ENCODE measurements around the gene CCDC170.
"Not testable (repeated sequence)": the region's sequence is repeated elsewhere in the genome, so short reads cannot be mapped to it uniquely, and the experiment has no call there.

Gene CCDC170

DNA sequence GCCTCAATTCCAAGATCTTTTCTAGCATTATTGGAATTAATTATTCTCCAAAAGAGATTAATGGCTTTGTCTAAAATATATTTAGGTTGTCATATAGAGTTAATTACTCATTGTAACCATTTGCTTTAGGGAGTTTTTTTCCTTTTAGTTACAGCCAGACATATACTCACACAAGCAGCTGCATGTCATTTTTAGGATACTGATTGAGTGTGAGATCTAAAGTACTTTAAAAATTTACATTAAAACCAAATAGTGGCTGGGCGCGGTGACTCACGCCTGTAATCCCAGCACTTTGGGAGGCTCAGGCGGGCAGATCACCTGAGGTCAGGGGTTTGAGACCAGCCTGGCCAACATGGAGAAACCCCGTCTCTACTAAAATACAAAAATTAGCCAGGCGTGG lies 51.1 kb downstream of the CCDC170 start:
- DNase-seq (ENCODE audit: low read depth in 2 of 3, low spot score in 1 of 3), result not testable (repeated sequence)

DNA sequence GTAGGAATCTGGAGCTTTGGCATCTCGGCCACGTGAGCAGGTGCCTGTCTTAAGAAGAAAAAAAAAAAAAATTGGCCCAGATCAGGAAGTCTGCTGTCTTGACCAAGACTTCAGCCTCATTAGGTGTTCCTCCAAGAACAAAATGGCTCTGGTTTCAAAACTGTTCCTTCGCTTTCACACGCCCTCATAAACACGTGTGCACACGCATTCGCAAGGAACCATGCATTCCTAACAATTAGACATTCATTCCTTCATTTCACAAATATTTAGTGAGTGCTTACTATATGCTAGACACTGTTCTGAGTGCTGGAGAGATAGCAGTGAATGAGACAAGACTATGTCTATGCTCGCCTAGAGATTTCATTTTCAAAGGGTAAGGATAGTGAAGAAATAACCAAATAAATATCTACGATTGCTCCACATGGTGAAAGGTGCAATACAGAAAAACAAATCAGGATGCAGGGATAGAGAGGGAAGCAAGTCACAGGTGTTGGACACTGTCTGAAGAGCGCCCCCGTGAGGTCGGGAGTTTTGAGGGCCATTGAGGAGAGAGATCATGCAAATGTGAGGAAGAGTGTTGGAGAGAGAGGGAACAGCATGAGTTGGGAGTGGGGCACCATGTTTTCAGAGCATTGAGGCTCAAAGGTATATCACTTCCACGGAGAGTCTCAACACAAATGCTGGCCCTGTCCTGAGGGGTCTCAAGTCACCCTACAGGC lies 53.3 kb downstream of the CCDC170 start:
- no peak for DNase-seq (ENCODE audit: low read depth in 2 of 3, low spot score in 1 of 3)

DNA sequence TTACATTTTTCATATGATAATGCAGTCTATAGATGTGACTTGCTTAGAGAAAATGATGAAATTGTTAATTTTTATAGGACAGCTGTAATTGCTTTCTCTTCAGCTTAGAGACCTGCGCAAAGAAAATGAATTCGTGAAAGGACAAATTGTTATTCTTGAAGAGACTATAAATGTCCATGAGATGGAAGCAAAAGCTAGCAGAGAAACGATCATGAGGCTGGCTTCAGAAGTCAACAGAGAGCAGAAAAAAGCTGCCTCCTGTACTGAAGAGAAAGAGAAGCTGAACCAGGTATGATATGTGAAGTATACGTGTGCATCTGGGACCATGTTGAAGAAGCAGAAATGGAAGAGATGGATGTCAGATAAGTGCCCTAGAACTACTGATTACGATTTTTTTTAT lies 54.4 kb downstream of the CCDC170 start:
- no peak for DNase-seq (ENCODE audit: low read depth in 2 of 3, low spot score in 1 of 3)

DNA sequence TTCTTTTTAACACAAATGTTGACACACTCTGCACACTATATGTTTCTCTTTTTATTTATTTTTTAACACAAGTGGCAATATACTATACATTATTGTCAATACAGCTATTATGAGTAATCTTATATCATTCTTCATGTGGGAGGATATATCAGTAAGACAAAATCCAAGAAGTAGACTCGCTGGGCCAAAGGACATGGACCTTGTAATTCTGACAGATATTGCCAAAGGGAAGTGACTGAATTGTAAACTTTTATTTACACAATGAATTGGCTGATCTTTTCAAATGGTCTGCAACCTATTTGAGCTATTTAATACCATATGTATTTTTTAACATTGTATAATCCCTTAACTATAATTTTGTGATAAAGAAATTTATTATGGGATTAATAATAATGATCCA lies 56.0 kb downstream of the CCDC170 start:
- DNase-seq (ENCODE audit: low read depth in 2 of 3, low spot score in 1 of 3), result no peak

DNA sequence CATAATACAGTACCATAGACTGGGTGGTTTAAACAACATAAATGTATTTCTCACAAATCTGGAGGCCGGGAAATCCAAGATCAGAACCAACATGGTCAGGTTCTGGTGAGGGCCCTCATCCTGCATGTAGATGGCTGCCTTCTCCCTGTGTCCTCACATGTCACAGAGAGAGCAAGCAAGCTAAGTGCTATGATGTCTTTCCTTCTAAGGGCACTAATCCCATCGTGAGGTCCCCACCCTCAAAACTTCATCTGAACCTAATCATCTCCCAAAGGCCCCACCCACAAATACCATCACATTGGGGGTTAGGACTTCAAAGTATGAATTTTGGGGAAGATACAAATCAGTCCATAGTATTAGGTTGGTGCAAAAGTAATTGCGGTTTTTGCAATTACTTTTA lies 56.8 kb downstream of the CCDC170 start:
- no peak for DNase-seq (ENCODE audit: low read depth in 2 of 3, low spot score in 1 of 3)

DNA sequence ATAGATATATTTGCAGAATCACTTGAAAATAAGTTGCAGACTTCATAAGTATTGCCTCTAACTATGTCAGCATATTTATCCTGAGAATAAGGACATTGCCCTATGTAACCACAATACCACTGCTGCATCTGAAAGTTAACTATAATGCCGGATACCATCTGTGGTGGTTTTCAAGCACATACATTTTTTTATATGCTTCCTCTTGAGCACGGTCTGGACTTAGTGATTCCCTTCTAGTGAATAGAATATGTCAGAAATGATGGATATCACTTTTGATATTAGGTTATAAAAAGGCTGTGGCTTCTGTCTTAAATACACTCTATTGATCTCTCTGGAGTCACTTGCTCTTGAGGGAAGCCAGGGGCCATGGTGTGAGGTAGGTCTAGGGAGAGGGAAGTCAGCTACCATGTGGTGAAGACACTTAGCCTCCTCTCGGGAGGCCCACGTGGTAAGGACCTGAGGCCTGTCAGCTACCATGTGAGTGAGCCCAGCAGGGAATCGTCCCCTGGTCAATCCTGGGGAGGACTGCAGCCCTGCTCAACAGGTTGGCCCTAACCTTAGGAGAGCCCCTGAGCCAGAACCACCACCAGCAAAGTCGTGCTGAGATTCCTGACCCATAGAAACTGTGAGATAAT lies 57.5 kb downstream of the CCDC170 start:
- DNase-seq (ENCODE audit: low read depth in 2 of 3, low spot score in 1 of 3), result no peak

DNA sequence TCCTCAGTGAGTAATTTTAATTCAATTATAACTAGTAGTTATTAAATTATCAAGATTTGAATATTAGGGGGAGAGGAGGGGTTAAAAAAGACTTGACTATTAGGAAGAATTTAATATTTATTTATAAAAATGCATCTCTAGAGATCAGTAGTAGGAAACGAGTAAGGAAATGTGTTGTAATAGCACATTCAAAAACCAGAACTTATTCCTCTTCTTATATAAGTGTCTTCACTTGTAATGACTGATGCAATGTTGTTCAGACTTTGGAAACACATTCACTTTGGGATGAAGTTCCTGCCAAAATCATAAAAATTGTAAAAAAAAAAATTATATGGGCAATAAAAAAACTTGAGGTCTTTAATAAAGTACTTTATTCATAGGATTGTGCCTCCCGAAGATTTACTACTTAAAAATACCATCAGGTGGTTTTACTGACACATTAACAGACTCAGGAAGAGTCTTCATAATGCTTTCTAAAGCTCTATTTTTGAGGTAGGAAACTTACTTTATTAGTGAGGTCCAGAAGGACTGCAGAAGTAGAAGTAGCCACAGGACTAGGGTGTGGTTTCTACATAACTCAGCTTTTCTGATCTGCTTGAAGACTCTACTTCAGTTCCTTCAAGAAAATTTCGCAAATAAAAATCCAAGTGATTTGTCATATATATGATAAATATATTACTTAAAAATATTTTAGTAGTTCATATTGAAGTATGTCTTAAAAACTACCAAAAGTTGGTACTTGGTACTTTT lies 59.8 kb downstream of the CCDC170 start:
- DNase-seq (ENCODE audit: low read depth in 2 of 3, low spot score in 1 of 3), result no peak

DNA sequence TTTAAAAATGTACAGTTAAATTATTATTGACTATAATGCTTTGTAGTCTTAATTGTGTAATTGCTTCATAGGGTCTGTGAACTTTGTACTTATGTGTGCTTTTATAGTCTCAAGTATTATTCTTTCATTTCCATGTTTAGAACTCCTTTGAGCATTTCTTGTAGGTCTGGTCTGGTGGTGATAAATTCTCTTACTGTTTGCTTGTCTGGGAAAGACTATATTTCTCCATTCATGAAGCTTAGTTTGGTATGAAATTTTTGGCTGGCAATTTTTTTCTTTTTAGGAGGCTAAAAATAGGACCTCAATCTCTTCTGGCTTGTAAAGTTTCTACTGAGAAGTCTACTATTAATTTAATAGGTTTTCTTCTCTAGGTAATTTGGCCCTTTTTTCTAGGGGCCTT lies 67.4 kb downstream of the CCDC170 start:
- no peak for DNase-seq (ENCODE audit: low read depth in 2 of 3, low spot score in 1 of 3)

DNA sequence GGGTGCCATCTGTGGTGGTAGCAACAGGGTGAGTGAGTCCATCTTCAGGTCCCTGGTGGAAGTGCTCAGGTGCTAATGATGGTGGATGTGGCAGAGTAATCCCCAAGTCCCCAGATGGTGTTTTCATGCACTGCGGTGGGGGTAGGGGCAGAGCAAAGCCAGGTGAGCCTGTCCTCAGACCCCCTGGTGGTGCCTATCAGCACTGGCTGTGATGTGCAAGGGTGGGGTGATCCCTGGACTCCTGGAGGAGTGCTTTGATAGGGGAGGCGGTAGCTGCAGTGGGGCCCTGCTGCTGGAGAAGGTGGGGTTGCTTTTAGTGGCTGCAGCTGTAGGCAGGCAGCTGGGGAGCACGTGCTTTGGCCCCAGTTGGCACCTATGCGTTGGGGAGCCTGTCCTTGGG lies 70.8 kb downstream of the CCDC170 start:
- no peak for DNase-seq (ENCODE audit: low read depth in 2 of 3, low spot score in 1 of 3)

DNA sequence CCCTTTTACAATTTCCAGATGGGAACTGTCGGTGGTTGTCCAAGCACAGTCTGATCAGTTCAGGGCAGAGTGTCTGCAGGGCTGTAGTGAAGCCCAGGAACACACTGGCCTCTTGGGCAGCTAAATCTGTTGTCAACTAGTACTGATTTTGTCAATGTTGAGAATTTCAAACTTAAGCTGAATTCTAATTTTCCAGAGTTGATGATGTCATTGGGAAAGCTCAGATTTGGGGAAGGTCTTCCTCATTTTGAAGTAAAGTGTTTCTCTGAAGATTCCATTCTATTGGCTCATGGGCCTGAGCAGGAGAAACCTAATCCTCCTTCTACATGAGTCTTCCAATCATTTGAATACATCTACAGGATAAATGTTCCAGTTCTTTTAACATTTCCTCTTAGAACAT lies 72.1 kb downstream of the CCDC170 start:
- DNase-seq (ENCODE audit: low read depth in 2 of 3, low spot score in 1 of 3), result no peak

DNA sequence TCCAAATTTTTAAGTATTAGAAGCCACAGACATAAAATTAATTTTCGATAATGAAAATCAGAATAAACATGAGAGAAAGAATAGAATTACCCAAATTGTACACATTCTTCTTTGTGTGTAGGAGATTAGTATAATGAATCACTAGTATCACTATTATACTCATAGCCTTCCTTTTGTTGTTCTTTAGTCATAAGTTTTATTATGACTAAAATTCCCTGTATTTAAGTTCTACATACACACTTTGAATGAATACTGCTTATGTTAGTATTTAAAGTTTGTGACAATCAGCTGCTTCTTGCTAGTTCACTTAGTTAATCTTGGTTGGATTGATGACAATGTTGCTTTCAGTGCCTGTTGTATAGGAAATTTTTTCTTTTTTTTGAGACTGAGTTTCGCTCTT lies 72.7 kb downstream of the CCDC170 start:
- no peak for DNase-seq (ENCODE audit: low read depth in 2 of 3, low spot score in 1 of 3)

DNA sequence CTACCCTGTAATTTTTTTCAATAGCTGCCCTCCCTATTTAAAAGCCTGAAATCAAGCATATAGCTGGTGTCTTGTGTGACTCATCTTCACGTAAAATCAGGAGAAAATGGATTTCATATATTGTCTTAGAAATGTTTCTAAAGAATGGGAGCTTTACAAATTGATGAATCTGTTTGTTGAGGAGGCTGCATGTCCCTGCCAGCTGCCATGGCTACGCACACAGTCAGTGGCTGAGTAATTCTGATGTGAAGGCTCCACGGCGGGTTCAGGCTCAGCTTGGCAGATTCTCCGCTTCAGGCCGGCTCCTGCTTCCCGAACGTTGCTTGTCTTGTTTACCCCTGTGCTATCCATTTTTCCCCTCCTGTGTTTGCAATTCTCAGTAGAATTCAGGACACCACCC lies 82.8 kb downstream of the CCDC170 start:
- DNase-seq (ENCODE audit: low read depth in 2 of 3, low spot score in 1 of 3), result no peak

DNA sequence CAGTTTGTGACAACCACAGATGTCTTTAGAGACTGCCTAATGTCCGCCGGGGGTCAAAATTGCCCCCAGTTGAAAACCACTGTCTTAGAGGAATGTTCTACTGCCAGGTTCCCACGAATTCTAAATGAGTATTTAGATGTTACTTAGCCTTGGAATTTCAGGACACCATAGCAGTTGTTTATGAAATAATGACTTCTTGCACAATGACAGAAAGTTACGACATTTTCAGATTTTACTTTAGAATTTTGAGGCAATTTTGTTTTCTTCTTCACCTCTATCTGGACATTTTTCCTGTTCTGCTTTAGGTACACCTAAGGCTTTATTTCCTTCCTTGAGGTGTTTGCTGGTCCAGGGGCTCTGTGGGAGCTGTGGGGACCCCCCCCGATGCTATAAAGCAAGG lies 83.4 kb downstream of the CCDC170 start:
- DNase-seq (ENCODE audit: low read depth in 2 of 3, low spot score in 1 of 3), result no peak

DNA sequence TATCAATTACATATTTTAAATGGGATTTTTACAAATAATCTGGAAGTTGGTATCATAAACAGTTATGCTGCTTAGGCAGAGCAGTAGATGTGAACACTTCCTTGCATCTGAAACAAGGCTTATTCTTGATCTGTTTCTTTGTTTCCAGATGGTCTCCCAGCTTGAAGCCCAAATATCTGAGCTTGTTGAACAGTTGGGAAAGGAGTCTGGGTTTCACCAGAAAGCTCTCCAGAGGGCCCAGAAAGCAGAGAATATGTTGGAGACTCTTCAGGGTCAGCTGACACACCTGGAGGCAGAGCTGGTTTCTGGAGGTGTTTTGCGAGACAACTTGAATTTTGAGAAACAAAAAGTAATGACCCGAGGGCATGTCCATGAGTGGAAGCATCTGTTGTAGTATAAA lies 91.9 kb downstream of the CCDC170 start:
- DNase-seq (ENCODE audit: low read depth in 2 of 3, low spot score in 1 of 3), result no peak

DNA sequence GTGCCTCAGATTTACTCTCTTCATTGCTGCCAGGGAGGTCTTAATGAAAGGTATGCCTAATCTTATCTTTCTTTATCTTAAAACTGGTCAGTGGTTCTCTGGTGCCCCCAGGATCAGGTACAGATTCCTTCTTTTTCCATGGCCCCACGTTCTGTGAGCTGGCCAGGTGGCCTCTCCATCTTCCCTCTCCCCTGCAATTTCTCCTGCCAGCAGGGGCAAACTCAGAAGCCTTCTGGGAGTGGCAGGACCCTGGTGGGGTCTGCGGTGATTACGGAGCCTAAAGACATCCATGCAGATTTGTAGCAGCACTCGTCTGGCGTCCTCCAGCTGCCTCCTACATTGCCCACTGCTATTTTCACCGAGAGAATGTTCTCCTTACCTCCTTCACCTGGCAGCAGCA lies 95.8 kb downstream of the CCDC170 start:
- no peak for DNase-seq (ENCODE audit: low read depth in 2 of 3, low spot score in 1 of 3)

DNA sequence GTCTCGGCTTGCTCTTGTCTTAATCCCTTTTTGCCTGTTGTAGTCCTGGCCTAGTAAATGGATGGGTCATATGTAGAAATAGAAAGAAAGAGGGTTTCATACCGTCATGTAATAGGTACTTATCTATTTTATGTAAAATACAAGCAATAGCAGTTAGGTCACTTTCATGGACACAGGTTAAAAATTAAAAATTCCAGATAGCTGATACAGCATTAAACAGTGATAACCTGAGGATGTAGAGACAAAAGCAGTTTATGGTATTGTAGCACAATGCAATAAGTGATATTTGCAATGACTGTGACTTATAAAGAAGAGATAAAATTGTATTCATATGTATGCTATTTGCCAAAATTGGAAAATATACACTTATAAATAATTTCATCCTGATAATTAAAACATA lies 96.9 kb downstream of the CCDC170 start:
- no peak for DNase-seq (ENCODE audit: low read depth in 2 of 3, low spot score in 1 of 3)

DNA sequence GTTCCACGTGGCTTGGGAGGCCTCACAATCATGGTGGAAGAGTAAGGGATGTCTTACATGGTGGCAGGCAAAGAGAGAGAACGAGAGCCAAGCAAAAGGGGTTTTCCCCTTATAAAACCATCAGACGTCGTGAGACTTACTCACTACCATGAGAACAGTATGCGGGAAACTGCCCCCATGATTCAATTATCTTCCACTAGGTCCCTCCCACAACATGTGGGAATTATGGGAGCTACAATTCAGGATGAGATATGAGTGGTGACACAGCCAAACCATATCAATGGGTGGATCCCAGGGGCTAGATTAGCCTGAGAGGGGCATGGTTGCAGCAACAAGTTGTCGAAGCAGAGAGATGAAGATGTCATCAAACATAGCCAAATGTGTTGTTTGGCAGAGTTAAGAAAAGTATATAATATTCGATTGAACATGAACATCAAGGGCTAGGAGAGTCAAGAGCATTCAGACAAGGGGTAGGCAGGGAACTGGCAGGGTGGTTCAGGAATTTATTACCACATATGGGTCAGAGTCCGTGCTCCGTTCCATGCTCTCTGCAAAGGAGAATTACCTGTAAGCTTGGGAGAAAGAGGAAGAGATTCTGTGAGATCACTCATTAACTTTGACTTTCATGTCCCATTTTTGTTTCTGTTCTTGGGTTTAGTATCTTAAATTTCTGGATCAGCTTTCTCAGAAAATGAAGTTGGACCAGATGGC lies 98.8 kb downstream of the CCDC170 start:
- no peak for DNase-seq (ENCODE audit: low read depth in 2 of 3, low spot score in 1 of 3)

DNA sequence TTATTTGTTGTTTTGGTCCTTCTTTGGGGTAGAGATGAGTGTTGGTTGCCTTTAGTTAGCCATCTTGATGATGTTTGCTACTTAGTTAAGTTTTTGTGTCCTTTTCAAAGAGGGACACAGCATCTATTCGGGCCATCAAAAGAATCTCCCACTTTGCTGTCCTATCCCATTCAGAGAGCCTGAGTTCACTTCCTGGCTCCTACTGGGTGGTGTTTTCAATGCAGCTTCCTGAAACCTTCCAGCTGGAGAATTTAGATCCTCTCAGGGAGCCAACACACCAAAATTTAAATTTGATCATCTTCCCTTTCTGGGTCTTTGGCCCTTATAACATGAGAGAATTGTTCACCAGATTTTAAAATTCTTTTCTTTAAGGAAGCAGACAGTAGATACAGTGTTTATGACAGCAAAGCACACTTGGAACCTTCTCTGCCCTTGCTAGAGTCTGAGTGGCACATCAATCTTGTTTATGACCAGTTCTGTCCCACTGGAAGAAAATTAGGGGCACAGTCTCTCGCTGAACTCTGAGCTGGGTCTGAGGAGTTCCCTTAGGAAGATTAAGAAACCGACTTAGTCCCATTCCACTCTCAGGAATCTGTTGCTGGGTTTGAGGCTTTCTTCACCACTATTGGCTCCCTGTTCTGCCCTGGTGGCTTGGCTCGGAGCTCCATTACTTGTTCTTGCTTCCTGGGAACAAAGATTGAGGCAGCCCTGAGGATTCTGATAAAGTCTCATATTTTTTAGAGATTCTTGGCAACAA lies 115.5 kb downstream of the CCDC170 start:
- no peak for DNase-seq (ENCODE audit: low read depth in 2 of 3, low spot score in 1 of 3)

DNA sequence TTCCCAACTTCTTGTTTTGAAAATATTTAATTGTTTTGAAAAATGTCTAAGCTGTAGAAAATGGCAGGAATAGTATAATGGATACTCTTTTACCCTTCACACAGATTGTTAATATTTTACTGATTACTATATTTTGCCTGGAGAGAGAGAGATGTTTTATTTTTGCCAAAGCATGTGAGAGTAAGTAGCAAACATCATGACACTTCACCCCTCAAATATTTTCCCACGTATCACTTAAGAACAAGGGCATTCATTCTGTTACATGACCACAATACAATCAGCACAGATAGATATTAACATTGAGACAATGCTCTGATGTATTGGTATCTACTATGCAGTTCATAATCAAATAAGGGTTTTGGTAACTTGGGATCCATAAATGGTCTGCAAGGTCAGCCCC lies 116.5 kb downstream of the CCDC170 start:
- DNase-seq (ENCODE audit: low read depth in 2 of 3, low spot score in 1 of 3), result no peak

DNA sequence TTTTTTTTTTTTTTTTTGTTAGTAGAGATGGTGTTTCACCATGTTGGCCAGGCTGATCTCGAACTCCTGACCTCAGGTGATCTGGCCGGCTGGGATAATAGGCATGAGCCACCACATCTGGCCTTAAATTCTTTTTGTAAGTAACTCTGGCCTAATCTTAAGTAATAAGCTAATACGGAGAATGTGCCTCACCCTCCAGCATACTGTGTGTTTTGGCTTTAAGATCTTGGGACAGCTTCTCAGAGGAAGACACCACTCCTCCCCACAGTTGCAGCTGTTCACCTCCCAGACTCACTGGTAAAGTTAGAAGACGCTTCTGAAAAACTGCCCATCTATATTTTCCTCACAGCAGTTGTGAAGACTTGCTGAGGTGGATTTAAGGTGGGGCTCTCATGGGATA lies 120.8 kb downstream of the CCDC170 start:
- DNase-seq (ENCODE audit: low read depth in 2 of 3, low spot score in 1 of 3), result no peak

DNA sequence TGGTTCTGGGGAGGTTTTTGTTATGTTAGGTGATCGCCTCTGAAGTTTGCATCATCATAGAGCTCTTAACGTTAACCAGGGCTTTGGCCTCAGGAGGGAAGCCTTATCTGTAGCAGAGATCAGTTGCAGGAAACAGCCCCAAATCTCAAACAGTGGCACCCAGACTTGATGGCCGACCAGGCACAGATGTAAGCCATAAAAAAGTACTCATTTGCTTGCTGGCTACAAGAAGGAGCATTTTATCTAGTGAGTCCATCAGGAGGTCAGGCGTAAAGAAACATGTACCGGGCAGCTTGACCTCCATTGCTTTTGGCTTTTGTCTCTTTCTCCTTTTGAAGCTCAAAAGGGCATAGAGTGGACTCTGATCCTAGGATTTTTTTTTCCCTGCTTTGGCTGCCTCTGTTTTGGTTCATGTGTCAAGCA lies 122.3 kb downstream of the CCDC170 start:
- DNase-seq (ENCODE audit: low read depth in 2 of 3, low spot score in 1 of 3), result no peak

All from stimulated activated CD4-positive, alpha-beta T cell treated with anti-CD3 and anti-CD28 coated beads, Interleukin-12 subunit alpha, Interleukin-12 subunit beta, amount 100 ng/mL, for 48 hours (primary cell).